HS-5 (cell line): ENCODE measurements around the gene SETBP1.

Experiments
- DNase-seq: peaks from one replicate; pipeline ENCODE4 v3.0.0-alpha.2; 2012; ENCODE audit warnings: low read depth

The SETBP1 gene

GRCh38 chr18:44679056-44679913 is 1.4 kb upstream of the SETBP1 start:
- no peak for DNase-seq

DNA sequence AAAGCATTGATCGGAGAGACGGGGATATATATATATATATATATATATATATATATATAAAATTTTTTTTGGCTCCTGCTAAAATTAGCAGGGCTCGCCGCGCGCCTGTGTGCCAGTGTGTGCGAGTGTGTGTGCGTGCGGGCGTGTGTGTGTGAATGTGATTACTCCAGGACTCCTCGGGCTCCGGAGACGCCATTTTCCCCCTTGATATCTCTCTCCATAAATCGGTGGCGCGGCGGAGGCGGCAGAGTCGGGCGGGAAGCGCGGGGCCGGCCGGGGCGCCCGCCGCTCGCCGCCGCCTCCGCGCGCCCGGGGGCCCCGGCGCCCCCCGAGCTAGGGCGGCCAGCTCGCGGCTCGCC is 795 bp upstream of the SETBP1 start:
- no peak for DNase-seq

DNA sequence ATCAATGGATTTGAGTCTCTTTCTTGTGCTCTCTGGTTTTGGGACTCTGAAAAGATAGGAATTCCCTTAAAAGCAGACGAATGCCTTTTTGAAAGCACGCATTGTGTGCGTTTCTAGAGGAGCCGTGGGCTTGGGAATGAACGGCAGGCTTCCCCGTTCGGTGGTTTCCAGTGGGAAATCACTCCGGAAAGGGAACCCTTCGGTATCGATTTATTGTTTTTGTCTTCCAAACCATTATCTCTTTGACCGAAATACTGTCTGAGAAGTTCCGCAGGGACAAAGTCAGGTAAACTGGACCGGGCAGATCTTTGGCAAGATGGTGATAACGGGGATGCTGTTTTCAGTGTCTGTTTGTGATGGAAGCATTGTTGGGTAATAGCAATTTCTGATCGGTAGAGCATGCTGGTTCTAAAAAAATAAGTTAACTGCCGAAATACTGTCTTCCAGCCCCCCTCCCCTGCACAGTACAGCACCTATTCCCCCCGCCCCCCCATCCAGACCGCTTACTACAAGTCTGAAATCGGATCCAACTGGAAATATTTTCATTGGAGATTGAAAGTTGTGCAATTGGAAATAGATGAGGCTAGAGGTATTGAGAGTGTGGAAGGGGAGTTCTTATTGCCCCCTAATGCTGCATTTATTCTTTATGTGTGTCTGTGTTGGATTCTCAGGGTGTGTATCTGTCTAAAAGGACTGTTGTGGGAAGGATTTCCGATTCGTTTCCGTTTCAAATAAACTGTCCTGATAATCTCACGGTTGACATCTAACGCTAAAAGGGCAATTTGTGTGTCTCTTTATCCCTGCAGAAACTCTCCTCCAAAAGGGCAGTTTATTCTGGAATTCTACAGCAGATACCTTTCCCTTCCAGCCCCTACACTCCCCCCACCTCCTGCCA is 635 bp downstream of the SETBP1 start:
- no peak for DNase-seq

- no peak for DNase-seq
These were observed 1.6 kb downstream of the SETBP1 start for GRCh38 chr18:44682201-44682870.

GRCh38 chr18:44682871-44683221 is 2.2 kb downstream of the SETBP1 start:
- no peak for DNase-seq

GRCh38 chr18:44683556-44683955 is 2.9 kb downstream of the SETBP1 start:
- no peak for DNase-seq

GRCh38 chr18:44685296-44685695 is 4.6 kb downstream of the SETBP1 start:
- DNase-seq = no peak

- no peak for DNase-seq
These were observed 5.5 kb downstream of the SETBP1 start for GRCh38 chr18:44686156-44686555.

DNA sequence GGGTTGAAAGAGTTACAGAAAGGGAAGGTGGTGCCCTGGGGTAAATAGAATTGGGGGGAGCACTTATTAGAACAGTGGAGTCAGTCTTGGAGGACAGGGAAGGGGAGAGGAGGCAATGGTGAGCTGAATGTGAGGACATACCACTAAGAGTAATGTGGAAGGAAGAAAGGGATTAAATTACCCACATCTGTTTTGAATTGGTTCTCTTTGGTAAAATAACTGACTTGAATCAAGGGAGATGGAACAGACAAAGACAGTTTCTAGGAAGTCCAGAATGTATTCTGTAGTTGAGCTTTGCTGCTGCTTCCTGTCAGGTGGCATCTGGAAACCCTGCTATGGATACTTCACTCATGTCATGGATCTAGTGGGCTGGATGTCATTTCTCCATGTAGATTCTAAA is 6.7 kb downstream of the SETBP1 start:
- DNase-seq = no peak

GRCh38 chr18:44689736-44690135 is 9.0 kb downstream of the SETBP1 start:
- DNase-seq = no peak

- no peak for DNase-seq
These were observed 10.6 kb downstream of the SETBP1 start for GRCh38 chr18:44691148-44691925.

- DNase-seq = no peak
These were observed 12.5 kb downstream of the SETBP1 start for GRCh38 chr18:44693030-44693784.

- no peak for DNase-seq
These were observed 14.8 kb downstream of the SETBP1 start for GRCh38 chr18:44695503-44695902.

DNA sequence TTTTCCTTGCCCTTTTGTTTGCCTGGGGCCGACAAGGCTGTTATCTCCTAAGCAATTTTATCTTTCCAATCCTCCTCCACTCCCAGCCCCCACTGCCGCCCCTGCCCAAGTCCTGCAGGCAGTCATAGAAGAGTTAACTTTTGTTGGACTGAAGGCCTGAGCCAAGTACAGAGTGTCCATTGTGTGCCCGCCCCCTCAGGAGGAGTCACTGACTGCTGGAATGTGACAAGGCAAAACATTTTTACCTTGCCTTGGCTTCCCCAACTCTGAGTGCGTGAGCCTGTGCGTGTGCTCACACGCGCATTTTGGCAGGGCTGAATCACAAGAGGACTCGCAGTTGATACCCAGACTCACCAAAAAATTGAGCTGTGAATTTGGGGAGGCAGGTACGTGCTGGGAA is 16.2 kb downstream of the SETBP1 start:
- no peak for DNase-seq

DNA sequence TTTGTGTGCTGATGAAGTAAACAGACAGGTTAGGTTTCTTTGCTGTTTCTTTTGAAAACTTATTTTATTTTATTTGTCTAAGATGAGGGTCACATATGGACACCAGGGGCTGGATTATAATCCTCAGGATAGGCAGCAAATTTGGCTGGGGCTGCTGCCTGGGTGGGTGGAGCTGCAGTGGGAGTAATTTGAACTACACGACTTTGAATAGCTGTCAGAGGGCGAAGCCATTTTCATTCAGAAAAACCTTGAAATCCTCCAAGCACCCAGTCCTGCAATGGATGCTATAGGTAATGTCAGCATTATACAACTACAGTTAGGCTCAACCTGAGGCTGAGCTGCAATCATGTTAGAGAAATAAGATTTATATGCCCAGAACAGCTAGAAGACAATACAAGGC is 16.6 kb downstream of the SETBP1 start:
- no peak for DNase-seq

DNA sequence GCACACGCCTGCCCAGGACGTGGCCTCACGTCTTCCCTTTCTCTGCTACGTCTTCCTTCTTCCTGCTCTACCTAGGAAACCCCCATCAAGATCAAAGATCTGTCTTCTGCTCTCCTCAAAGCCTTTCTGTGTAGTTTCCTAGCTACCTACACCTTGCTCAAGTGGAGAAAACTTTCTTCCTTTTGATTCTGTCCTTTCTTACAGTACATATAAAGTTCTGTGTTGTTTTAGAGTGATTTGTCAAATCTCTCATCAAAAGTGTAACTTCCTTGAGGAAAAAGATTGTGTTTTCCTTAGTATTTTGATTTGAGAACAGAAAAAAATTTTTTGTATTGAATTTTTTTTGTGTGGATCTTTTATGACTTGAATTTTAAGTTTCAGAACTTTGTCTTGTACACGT is 17.8 kb downstream of the SETBP1 start:
- DNase-seq = no peak

DNA sequence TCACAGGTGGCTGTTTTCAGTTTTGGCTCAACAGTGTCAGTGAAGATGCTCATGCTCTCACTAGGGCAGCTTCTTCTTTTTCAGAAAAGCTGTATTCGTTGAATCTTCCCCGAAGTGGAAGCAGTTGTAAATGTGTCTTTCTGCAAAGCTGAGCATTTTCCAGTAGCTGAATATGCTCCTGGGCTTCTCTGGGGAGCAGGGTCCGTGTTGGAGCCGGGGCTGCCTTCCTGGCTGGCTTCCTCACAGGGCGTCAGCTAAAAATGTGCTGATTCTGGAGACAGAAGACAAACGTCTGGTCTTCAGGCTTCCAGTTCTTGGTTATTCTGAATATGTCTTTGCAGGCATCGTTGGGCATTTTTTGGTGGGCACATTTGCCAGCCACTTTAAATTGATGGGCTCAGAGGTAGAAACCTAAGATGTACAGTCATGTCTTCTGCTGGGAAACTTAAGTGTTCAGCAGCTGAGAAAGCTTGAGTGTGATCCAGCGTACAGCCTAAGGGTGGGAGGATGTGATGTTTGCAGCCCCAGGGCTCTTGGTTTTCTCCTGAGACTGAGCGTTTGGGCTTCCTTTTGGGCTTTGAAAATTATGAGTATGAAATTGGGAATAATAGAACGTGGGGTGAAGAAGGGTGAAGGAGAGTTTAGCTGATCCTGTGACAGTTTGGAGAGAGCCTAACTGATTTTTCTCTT is 19.0 kb downstream of the SETBP1 start:
- DNase-seq = no peak

DNA sequence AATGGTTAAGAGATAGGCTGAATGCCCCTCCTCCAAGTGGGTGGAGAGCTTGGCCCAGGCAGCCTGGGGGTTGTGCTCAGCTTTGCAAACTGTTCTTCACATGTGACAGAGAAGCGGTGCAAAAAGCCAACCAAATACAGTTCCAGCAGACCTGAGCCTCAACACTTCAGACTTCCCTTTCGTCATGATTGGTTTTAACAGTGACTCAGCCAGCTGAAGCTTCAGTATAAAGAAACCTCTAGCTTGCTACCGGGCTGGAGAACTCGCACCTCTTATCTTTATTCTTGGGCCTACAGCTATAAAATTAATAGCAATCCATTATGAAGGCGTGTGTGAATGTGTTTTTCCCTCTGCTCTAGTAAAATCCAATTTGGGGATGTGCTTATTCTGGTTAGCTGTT is 20.0 kb downstream of the SETBP1 start:
- no peak for DNase-seq

GRCh38 chr18:44701227-44701626 is 20.5 kb downstream of the SETBP1 start:
- DNase-seq = no peak

- no peak for DNase-seq
These were observed 21.9 kb downstream of the SETBP1 start for GRCh38 chr18:44702594-44702993.
